ENCODE data around the gene TXNRD1.

DNA sequence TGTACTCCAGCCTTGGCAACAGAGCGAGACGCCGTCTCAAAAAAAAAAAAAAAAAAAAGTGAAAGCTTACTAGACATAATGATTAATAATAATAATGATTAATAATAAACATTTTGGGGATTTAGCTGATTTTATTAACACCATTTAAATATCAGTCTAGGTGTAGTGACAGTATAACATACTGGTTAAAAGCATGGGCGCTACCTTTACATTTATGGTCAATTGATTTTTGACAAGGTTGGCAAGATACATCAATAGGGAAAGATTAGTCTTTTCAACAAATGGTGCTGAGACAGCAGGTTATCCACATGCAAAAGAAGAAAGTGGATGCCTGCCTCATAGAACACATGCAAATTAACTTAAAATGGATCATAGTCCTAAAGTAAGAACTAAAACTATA lies 34.3 kb downstream of the TXNRD1 start:
- TF ChIP-seq CTCF (IDR thresholded peaks at IDR 0.05) (no peak), POLR2A (IDR thresholded peaks at IDR 0.05) (no peak)
